ENCODE measurements around the gene HECW1.

The HECW1 gene

DNA sequence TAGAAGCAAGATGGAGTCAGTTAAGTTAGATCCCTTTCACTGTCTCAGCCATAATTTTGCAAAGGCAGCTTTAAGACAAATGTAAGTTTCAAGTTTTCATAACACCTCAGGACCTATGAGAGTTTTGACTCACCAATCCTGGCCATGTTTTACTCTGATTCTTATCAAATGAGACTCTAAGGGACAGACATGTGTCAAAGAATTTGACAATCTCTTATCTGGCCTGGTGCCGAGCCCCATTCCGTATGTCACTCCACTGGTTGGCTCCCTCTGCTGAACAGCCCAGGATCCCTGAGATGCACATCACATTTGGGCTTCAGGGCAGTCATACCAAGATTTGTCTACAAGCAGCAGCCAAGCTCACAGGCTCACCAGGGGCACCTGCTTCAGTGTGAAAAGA is 282.9 kb downstream of the HECW1 start:
- H3K4me3 ChIP-seq = no peak overlapping the region
- no peak overlapping the region for H3K9ac ChIP-seq (ENCODE audit: insufficient read length)
- no peaks in the 10 kb centered on the region for H3K9me3 ChIP-seq (ENCODE audit: low read depth, low read length)
- DNase-seq (ENCODE audit: low read depth, low spot score) = no peak
- H3K27ac ChIP-seq = no peak overlapping the region
- H3K36me3 ChIP-seq (ENCODE audit: insufficient read depth, low read length) = no peaks in the 10 kb centered on the region
- TF ChIP-seq POLR2AphosphoS5 (IDR thresholded peaks at IDR 0.05; ENCODE audit: borderline replicate concordance, low read depth, low read length) (no peak), FOXP2 (optimal IDR thresholded peaks at IDR 0.05; ENCODE audit: control extremely low read depth, extremely low read length, insufficient read depth) (no peak), EZH2 (IDR thresholded peaks at IDR 0.05) (no peak)

DNA sequence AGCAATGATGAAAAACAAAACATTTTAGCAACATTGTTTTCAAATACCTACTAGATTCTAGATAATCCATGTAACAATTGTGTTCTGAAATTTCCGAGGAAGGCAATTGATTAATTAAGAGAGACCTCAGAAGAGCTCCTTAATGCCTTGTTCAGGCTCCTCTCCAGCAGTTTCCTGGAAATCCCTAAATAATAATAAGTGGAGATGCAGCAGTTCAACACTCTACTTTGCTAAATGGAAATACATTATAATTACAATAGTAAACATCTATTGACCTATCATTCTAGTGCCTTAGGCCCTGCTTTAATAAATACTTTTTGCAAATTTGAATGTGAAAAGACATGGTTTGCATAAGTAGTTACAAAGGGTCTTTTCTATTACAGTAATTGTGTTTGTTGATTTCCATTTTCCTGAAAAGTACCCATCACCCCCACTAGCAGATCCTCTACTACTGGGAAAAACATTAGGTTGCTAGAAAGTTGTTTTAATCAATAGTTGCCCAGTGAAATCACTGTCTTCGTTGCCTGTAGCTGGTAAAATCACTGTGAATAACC is 283.8 kb downstream of the HECW1 start:
- TF ChIP-seq EZH2 (IDR thresholded peaks at IDR 0.05) = no peak
- no peak for TF ChIP-seq FOXP2 (optimal IDR thresholded peaks at IDR 0.05; ENCODE audit: control extremely low read depth, extremely low read length, insufficient read depth)
- no peak for TF ChIP-seq POLR2AphosphoS5 (IDR thresholded peaks at IDR 0.05; ENCODE audit: borderline replicate concordance, low read depth, low read length)
- Histone ChIP-seq H3K9ac (ENCODE audit: insufficient read length) (no peak overlapping the region), H3K9me3 (ENCODE audit: low read depth, low read length) (no peaks in the 10 kb centered on the region), H3K27ac (no peak overlapping the region), H3K36me3 (ENCODE audit: insufficient read depth, low read length) (no peaks in the 10 kb centered on the region), H3K4me3 (no peak overlapping the region)
- DNase-seq (ENCODE audit: low read depth, low spot score) = no peak

DNA sequence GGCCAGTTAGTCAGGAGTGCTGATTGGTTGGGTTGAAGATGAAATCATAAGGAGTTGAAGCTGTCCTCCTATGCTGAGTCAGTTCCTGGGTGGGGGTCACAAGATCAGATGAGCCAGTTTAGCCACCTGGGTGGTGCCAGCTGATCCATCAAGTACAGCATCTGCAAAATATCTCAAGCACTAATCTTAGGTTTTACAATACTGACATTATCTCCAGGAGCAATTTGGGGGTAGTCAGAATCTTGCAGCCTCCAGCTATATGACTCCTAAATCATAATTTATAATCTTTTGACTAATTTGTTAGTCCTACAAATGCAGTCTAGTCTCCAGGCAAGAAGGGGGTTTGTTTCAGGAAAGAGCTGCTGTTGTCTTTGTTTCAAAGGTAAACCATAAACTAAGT is 286.4 kb downstream of the HECW1 start:
- no peak overlapping the region for H3K27ac ChIP-seq
- DNase-seq (ENCODE audit: low read depth, low spot score) = no peak

DNA sequence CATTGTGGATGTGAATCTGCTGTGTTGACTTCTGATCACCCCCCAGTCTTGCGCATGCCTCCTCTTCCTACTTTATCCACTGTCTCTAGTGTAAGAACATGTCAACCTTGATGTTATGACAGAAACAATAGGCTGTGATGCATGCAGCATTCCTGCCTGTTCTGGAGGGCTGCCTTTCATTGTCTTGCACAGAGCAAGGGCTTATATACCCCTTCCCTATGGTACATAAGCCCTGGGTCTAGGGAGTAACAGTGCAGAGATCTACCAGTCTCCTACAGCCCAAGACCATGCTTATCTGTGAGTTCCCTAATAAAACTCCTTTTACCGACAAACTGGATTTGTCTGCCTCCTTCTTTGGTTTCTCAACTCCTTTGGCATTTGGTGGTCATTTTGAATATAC is 293.5 kb downstream of the HECW1 start:
- no peak for TF ChIP-seq POLR2AphosphoS5 (IDR thresholded peaks at IDR 0.05; ENCODE audit: borderline replicate concordance, low read depth, low read length)
- TF ChIP-seq FOXP2 (optimal IDR thresholded peaks at IDR 0.05; ENCODE audit: control extremely low read depth, extremely low read length, insufficient read depth) = no peak
- TF ChIP-seq EZH2 (IDR thresholded peaks at IDR 0.05) = no peak
- Histone ChIP-seq H3K9ac (ENCODE audit: insufficient read length) (no peak overlapping the region), H3K36me3 (ENCODE audit: insufficient read depth, low read length) (no peaks in the 10 kb centered on the region)

More for the DNA sequence above, 286.4 kb downstream of the HECW1 start:
- TF ChIP-seq POLR2AphosphoS5 (IDR thresholded peaks at IDR 0.05; ENCODE audit: borderline replicate concordance, low read depth, low read length) (no peak), EZH2 (IDR thresholded peaks at IDR 0.05) (no peak), FOXP2 (optimal IDR thresholded peaks at IDR 0.05; ENCODE audit: control extremely low read depth, extremely low read length, insufficient read depth) (no peak)
- no peaks in the 10 kb centered on the region for H3K9me3 ChIP-seq (ENCODE audit: low read depth, low read length)
- no peak overlapping the region for H3K4me3 ChIP-seq
- H3K9ac ChIP-seq (ENCODE audit: insufficient read length) = no peak overlapping the region
- no peaks in the 10 kb centered on the region for H3K36me3 ChIP-seq (ENCODE audit: insufficient read depth, low read length)

DNA sequence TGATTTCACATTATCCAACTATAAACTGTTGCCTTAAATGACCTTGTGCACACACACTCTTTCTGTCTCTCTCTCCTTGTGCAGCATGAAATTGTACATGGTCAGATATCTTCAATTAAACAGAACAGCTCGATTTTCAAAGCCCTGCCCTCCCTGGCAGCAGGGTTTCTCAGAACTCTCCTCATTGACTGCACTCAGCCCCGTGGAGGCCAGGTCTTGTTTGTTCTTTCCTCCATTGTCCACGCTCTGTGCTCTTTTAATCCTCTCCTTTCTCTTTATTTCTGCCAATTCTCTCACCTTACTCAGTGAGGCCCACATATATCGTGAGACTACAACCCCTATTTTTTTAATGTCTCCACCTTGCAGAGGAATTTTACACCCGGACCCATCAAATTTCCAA is 294.5 kb downstream of the HECW1 start:
- Histone ChIP-seq H3K9me3 (ENCODE audit: low read depth, low read length) (no peaks in the 10 kb centered on the region), H3K36me3 (ENCODE audit: insufficient read depth, low read length) (no peaks in the 10 kb centered on the region), H3K27ac (no peak overlapping the region), H3K4me3 (no peak overlapping the region), H3K9ac (ENCODE audit: insufficient read length) (no peak overlapping the region)
- no peak for TF ChIP-seq POLR2AphosphoS5 (IDR thresholded peaks at IDR 0.05; ENCODE audit: borderline replicate concordance, low read depth, low read length)
- no peak for TF ChIP-seq EZH2 (IDR thresholded peaks at IDR 0.05)
- TF ChIP-seq FOXP2 (optimal IDR thresholded peaks at IDR 0.05; ENCODE audit: control extremely low read depth, extremely low read length, insufficient read depth) = no peak
- DNase-seq (ENCODE audit: low read depth, low spot score) = no peak

More for the DNA sequence above, 293.5 kb downstream of the HECW1 start:
- Histone ChIP-seq H3K4me3 (no peak overlapping the region), H3K27ac (no peak overlapping the region), H3K9me3 (ENCODE audit: low read depth, low read length) (no peaks in the 10 kb centered on the region)
- no peak for DNase-seq (ENCODE audit: low read depth, low spot score)

DNA sequence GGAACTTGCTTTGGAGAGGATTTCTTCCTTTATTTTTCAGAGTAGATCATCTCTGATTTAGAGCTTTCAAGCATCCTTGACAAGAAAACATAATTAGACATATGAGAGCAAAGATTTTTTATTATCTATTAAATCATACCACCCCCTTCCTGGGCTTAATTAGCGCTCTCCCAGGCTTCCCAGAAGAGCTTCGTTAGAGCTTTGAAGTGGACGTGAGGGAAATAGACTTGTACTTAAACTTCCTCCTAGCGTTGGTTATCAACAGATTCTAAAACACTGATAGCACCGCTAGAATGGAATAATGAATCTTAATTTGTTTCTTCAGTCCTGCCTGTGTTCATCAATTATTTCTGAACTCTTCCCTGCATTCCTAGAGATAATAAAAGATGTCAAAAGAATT is 296.5 kb downstream of the HECW1 start:
- no peak for TF ChIP-seq POLR2AphosphoS5 (IDR thresholded peaks at IDR 0.05; ENCODE audit: borderline replicate concordance, low read depth, low read length)
- no peak for TF ChIP-seq EZH2 (IDR thresholded peaks at IDR 0.05)
- TF ChIP-seq FOXP2 (optimal IDR thresholded peaks at IDR 0.05; ENCODE audit: control extremely low read depth, extremely low read length, insufficient read depth) = no peak
- no peaks in the 10 kb centered on the region for H3K36me3 ChIP-seq (ENCODE audit: insufficient read depth, low read length)
- H3K27ac ChIP-seq = no peak overlapping the region
- no peak for DNase-seq (ENCODE audit: low read depth, low spot score)
- H3K9me3 ChIP-seq (ENCODE audit: low read depth, low read length) = no peaks in the 10 kb centered on the region
- no peak overlapping the region for H3K4me3 ChIP-seq
- no peak overlapping the region for H3K9ac ChIP-seq (ENCODE audit: insufficient read length)

DNA sequence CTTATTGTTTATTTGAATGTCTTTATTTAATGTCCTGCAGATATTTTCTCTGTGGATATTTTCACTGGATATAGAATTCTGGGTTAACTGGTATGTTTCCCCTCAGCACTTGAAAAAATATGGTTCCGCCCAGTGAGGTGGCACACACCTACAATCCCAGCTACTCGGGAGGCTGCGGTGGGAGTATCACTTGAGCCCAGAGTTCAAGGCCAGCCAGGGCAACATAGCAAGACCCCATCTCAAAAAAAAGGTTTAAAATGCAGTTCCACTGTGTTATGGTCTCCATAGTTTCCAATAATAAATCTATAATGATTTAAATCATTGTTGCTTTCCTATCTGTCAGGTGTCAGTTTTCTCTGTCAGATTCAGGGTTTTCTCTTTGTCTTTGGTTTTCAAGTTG is 305.0 kb downstream of the HECW1 start:
- Histone ChIP-seq H3K9me3 (ENCODE audit: low read depth, low read length) (no peaks in the 10 kb centered on the region), H3K27ac (no peak overlapping the region), H3K4me3 (no peak overlapping the region), H3K9ac (ENCODE audit: insufficient read length) (no peak overlapping the region), H3K36me3 (ENCODE audit: insufficient read depth, low read length) (no peaks in the 10 kb centered on the region)
- DNase-seq (ENCODE audit: low read depth, low spot score) = no peak
- no peak for TF ChIP-seq POLR2AphosphoS5 (IDR thresholded peaks at IDR 0.05; ENCODE audit: borderline replicate concordance, low read depth, low read length)
- TF ChIP-seq FOXP2 (optimal IDR thresholded peaks at IDR 0.05; ENCODE audit: control extremely low read depth, extremely low read length, insufficient read depth) = no peak
- no peak for TF ChIP-seq EZH2 (IDR thresholded peaks at IDR 0.05)

DNA sequence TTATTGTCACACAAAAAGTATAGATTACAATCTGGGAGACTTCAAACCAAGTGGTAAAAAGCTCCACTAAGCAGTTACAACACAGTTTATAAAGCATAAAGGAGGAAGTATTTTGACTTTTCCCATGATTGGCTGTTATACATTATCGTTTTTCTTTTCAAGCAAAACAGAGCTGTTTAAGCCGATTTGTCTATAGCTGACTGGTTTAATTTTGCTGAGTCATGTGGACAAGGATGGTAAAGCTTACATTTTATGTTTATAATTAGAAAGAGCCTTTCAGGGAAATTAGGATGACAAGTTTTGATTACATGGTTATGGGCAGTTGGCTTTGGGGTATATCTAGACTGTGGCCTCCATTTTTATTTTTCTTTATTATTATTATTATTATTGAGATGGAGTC is 318.0 kb downstream of the HECW1 start:
- no peak for DNase-seq (ENCODE audit: low read depth, low spot score)
- Histone ChIP-seq H3K9ac (ENCODE audit: insufficient read length) (no peak overlapping the region), H3K27ac (no peak overlapping the region), H3K9me3 (ENCODE audit: low read depth, low read length) (no peaks in the 10 kb centered on the region), H3K4me3 (no peak overlapping the region), H3K36me3 (ENCODE audit: insufficient read depth, low read length) (no peaks in the 10 kb centered on the region)
- no peak for TF ChIP-seq EZH2 (IDR thresholded peaks at IDR 0.05)
- TF ChIP-seq FOXP2 (optimal IDR thresholded peaks at IDR 0.05; ENCODE audit: control extremely low read depth, extremely low read length, insufficient read depth) = no peak
- TF ChIP-seq POLR2AphosphoS5 (IDR thresholded peaks at IDR 0.05; ENCODE audit: borderline replicate concordance, low read depth, low read length) = no peak

DNA sequence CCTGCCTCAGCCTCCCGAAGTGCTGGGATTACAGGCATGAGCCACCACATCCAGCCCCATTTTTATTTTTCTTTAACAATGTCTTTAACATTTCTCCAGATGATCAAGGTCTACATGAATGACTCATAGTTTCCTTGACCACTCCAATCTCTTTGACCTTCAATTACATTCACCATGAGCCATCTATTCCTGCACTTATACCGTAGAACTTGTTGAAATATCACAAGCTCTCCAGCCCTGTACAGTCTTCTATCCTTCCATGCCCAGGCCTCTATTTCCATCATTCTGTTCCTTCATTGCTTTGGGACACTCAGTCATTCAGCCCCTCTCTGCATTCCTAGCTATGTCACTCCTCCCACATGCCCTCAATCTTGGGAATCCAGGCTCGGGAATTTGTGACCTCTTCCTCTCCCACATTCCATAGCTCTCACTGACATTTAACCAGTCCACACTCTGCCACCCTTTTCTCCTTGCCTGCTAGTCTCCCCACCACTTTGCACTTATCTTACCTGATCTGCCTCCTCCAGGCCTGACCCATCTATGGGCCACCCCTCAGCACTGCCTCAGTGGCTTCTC is 318.7 kb downstream of the HECW1 start:
- no peak for DNase-seq (ENCODE audit: low read depth, low spot score)
- no peaks in the 10 kb centered on the region for H3K9me3 ChIP-seq (ENCODE audit: low read depth, low read length)
- TF ChIP-seq POLR2AphosphoS5 (IDR thresholded peaks at IDR 0.05; ENCODE audit: borderline replicate concordance, low read depth, low read length) (no peak), EZH2 (IDR thresholded peaks at IDR 0.05) (no peak), FOXP2 (optimal IDR thresholded peaks at IDR 0.05; ENCODE audit: control extremely low read depth, extremely low read length, insufficient read depth) (no peak)

More for the DNA sequence above, 318.7 kb downstream of the HECW1 start:
- no peak overlapping the region for H3K27ac ChIP-seq
- no peaks in the 10 kb centered on the region for H3K36me3 ChIP-seq (ENCODE audit: insufficient read depth, low read length)
- H3K9ac ChIP-seq (ENCODE audit: insufficient read length) = no peak overlapping the region
- H3K4me3 ChIP-seq = no peak overlapping the region

Measured in SK-N-MC (cell line).